H1 (cell line): ENCODE results near the gene VGLL4. TPM values are rescaled to one million over a fixed set of nuclear protein-coding genes. Genes with fewer than 3 reads are reported as not detected.

Experiments
- CTCF ChIA-PET: fragments of 300-600 bp; sonication (Branson Sonifier 250); formaldehyde crosslinking; loops from one replicate; lab custom pipeline; 2021; ENCODE audit not compliant: partially characterized antibody; lab: Charles Lee
- POLR2A ChIA-PET: fragments of 300-600 bp; sonication (Branson Sonifier 250); formaldehyde crosslinking; loops from one replicate; lab custom pipeline; 2021; ENCODE audit warnings: inconsistent platforms; ENCODE audit not compliant: partially characterized antibody; lab: Charles Lee
- DNase-seq, 2 experiments: peaks; one replicate each; pipeline versions ENCODE4 v3.0.0 to v3.0.0-alpha.2; 2010 to 2022; ENCODE audit warnings: low spot score in 2 of 2, low read depth in 1 of 2, mixed read lengths in 1 of 2
- FAIRE-seq: peaks from 2 replicates; lab custom pipeline; 2011; peaks lifted over from hg19 to GRCh38; lab: Jason Lieb, UNC
- H2AFZ ChIP-seq: 2 replicates; pipeline ENCODE4 v1.8.1; 2012; ENCODE audit warnings: low read length, inconsistent platforms
- H2AK5ac ChIP-seq: 2 replicates; pipeline ENCODE4 v1.6.1; 2013; ENCODE audit warnings: low read depth, low read length
- H2BK120ac ChIP-seq: replicated peaks from 2 replicates; pipeline ENCODE3; 2013; ENCODE audit warnings: low read depth, low read length, inconsistent platforms
- H2BK12ac ChIP-seq: 2 replicates; pipeline ENCODE4 v1.6.1; 2013; ENCODE audit warnings: low read depth, low read length
- H2BK15ac ChIP-seq: 2 replicates; pipeline ENCODE4 v1.6.1; 2013; ENCODE audit warnings: low read length
- H2BK20ac ChIP-seq: 2 replicates; pipeline ENCODE4 v1.6.1; 2013; ENCODE audit warnings: low read length
- H2BK5ac ChIP-seq: 2 replicates; pipeline ENCODE4 v1.6.1; 2013; ENCODE audit warnings: low read depth, low read length
- H3K14ac ChIP-seq: 2 replicates; pipeline ENCODE4 v1.6.1; 2013; ENCODE audit warnings: inconsistent platforms; ENCODE audit not compliant: insufficient read length
- H3K18ac ChIP-seq: 2 replicates; pipeline ENCODE4 v1.6.1; 2013; ENCODE audit warnings: low read length; ENCODE audit errors: extremely low read depth
- H3K23ac ChIP-seq: 2 replicates; pipeline ENCODE4 v1.6.1; 2013; ENCODE audit warnings: inconsistent platforms; ENCODE audit not compliant: insufficient read length
- H3K23me2 ChIP-seq: 2 replicates; pipeline ENCODE4 v1.6.1; 2013; ENCODE audit warnings: low read depth, low read length
- H3K27ac ChIP-seq: 2 replicates; pipeline ENCODE4 v1.6.1; 2011; ENCODE audit warnings: low read depth, low read length, inconsistent platforms
- H3K27me3 ChIP-seq, 4 experiments: replicated peaks in 1 of 4; 1 replicate in 1 of 4; 2 replicates in 3 of 4; pipeline versions ENCODE4 v1.6.1 to v1.8.1; 2011 to 2013; ENCODE audit warnings: low read length in 3 of 4, mild to moderate bottlenecking in 3 of 4, inconsistent platforms in 2 of 4, mixed read lengths in 2 of 4, moderate library complexity in 1 of 4; ENCODE audit not compliant: control insufficient read depth in 3 of 4, insufficient read depth in 3 of 4; ENCODE audit errors: extremely low read depth in 1 of 4
- H3K36me3 ChIP-seq, 4 experiments: 2 replicates each; pipeline versions ENCODE4 v1.6.1 to v1.8.1; 2011 to 2013; ENCODE audit warnings: mild to moderate bottlenecking in 4 of 4, low read length in 3 of 4, moderate library complexity in 2 of 4, control low read depth in 1 of 4, inconsistent platforms in 1 of 4; ENCODE audit not compliant: insufficient read depth in 4 of 4, control insufficient read depth in 2 of 4
- H3K4ac ChIP-seq: replicated peaks from 2 replicates; pipeline ENCODE3; 2013; ENCODE audit warnings: low read length, low read depth, mixed read lengths, inconsistent platforms; ENCODE audit not compliant: insufficient read length
- H3K4me1 ChIP-seq, 4 experiments: replicated peaks in 1 of 4; 1 replicate in 1 of 4; 2 replicates in 3 of 4; pipeline versions ENCODE4 v1.6.1 to v1.8.1; 2011 to 2013; ENCODE audit warnings: low read length in 3 of 4, inconsistent platforms in 2 of 4, mixed read lengths in 1 of 4; ENCODE audit not compliant: insufficient read depth in 4 of 4, control insufficient read depth in 3 of 4
- H3K4me2 ChIP-seq, 2 experiments: 2 replicates each; pipeline versions ENCODE4 v1.6.1 to v1.8.1; 2011 to 2013; ENCODE audit warnings: low read depth in 2 of 2, low read length in 2 of 2, control low read depth in 1 of 2, inconsistent platforms in 1 of 2, mild to moderate bottlenecking in 1 of 2; ENCODE audit not compliant: insufficient read depth in 1 of 2
- H3K4me3 ChIP-seq, 4 experiments: fragments of 200-600, 300-600 bp in 1 of 4; sonication (generic), shearing (Covaris generic), sonication (Bioruptor Twin) in 1 of 4; 2 replicates each; pipeline versions ENCODE4 v1.5.1 to v1.8.1; 2011 to 2016; ENCODE audit warnings: low read length in 4 of 4, low read depth in 3 of 4, control low read depth in 2 of 4, inconsistent platforms in 2 of 4, mild to moderate bottlenecking in 2 of 4, mixed read lengths in 1 of 4, moderate library complexity in 1 of 4; ENCODE audit not compliant: insufficient read depth in 2 of 4; ENCODE audit errors: extremely low read depth in 1 of 4
- H3K56ac ChIP-seq: replicated peaks from 2 replicates; pipeline ENCODE3; 2013; ENCODE audit warnings: low read depth, mild to moderate bottlenecking, mixed read lengths, low read length, inconsistent platforms; ENCODE audit not compliant: insufficient read length
- H3K79me1 ChIP-seq: 2 replicates; pipeline ENCODE4 v1.6.1; 2013; ENCODE audit warnings: low read depth, low read length, control low read depth
- H3K79me2 ChIP-seq, 2 experiments: 2 replicates each; pipeline versions ENCODE4 v1.6.1 to v1.8.1; 2012 to 2013; ENCODE audit warnings: low read length in 2 of 2, mild to moderate bottlenecking in 2 of 2, inconsistent platforms in 1 of 2; ENCODE audit not compliant: insufficient read depth in 2 of 2, control insufficient read depth in 1 of 2
- H3K9ac ChIP-seq, 4 experiments: replicated peaks in 1 of 4; 1 replicate in 1 of 4; 2 replicates in 3 of 4; pipeline versions ENCODE4 v1.6.1 to v1.8.1; 2011 to 2013; ENCODE audit warnings: low read depth in 3 of 4, low read length in 3 of 4, control low read depth in 2 of 4, mild to moderate bottlenecking in 2 of 4, moderate library complexity in 2 of 4, inconsistent platforms in 1 of 4; ENCODE audit errors: extremely low read depth in 1 of 4
- H3K9me3 ChIP-seq, 2 experiments: 2 replicates each; pipeline versions ENCODE4 v1.6.1 to v1.8.1; 2012 to 2013; ENCODE audit warnings: mild to moderate bottlenecking in 2 of 2, moderate library complexity in 2 of 2, control low read depth in 1 of 2, inconsistent platforms in 1 of 2, low read depth in 1 of 2, low read length in 1 of 2, mixed read lengths in 1 of 2; ENCODE audit not compliant: insufficient read depth in 2 of 2
- H4K20me1 ChIP-seq, 2 experiments: replicated peaks in 1 of 2; 2 replicates each; pipeline versions ENCODE3 to v1.8.1; 2011 to 2013; ENCODE audit warnings: inconsistent platforms in 2 of 2, low read length in 2 of 2, mild to moderate bottlenecking in 1 of 2; ENCODE audit not compliant: insufficient read depth in 2 of 2, control insufficient read depth in 1 of 2
- H4K5ac ChIP-seq: 2 replicates; pipeline ENCODE4 v1.6.1; 2013; ENCODE audit warnings: low read length, low read depth, mixed read lengths, inconsistent platforms; ENCODE audit not compliant: insufficient read length
- H4K8ac ChIP-seq: 2 replicates; pipeline ENCODE4 v1.8.0; 2013; ENCODE audit warnings: mild to moderate bottlenecking, moderate library complexity, low read length, inconsistent platforms; ENCODE audit not compliant: insufficient read depth; ENCODE audit errors: extremely low read depth
- H4K91ac ChIP-seq: replicated peaks from 2 replicates; pipeline ENCODE3; 2013; ENCODE audit warnings: low read length, mixed read lengths, inconsistent platforms; ENCODE audit not compliant: insufficient read length
- ATF2 ChIP-seq: IDR thresholded peaks from 2 replicates; pipeline ENCODE4 v1.6.1; 2012; ENCODE audit warnings: low read length, inconsistent platforms
- CBX8 ChIP-seq: fragments of 300-800, 300-1000 bp; sonication (generic); IDR thresholded peaks from 2 replicates; pipeline ENCODE4 v1.7.1; 2016; ENCODE audit warnings: low read depth, low read length, borderline replicate concordance
- EGR1 ChIP-seq: IDR thresholded peaks from 2 replicates; pipeline ENCODE4 v1.6.1; 2011; ENCODE audit warnings: low read depth, low read length, borderline replicate concordance
- KDM5A ChIP-seq: fragments of 200-600 bp; IDR thresholded peaks from 2 replicates; pipeline ENCODE4 v1.7.1; 2012; ENCODE audit warnings: mild to moderate bottlenecking, low read length, inconsistent platforms, mixed read lengths
- NRF1 ChIP-seq: IDR thresholded peaks from 2 replicates; pipeline ENCODE4 v1.6.1; 2011; ENCODE audit warnings: mild to moderate bottlenecking, low read depth, low read length, improper control_type of control experiment
- RBBP5 ChIP-seq: IDR thresholded peaks from 2 replicates; pipeline ENCODE4 v1.7.1; 2012; ENCODE audit warnings: low read depth, mild to moderate bottlenecking, inconsistent platforms, low read length, moderate library complexity, borderline replicate concordance
- RXRA ChIP-seq: IDR thresholded peaks from 2 replicates; pipeline ENCODE4 v1.6.1; 2011; ENCODE audit warnings: low read depth, mild to moderate bottlenecking, low read length, moderate library complexity; ENCODE audit not compliant: insufficient read depth
- TBP ChIP-seq: IDR thresholded peaks from 2 replicates; pipeline ENCODE4 v1.6.1; 2011; ENCODE audit warnings: low read depth, low read length, improper control_type of control experiment
- TCF12 ChIP-seq: IDR thresholded peaks from 2 replicates; pipeline ENCODE4 v1.6.1; 2011; ENCODE audit warnings: low read depth, mild to moderate bottlenecking, low read length
- WGBS, 2 experiments: shearing (Covaris generic) in 1 of 2; methylation state at CpG; one replicate each; pipeline versions ENCODE4 v1.1.6 to v1.1.7; 2013 to 2015; ENCODE audit warnings: low lambda C conversion rate in 2 of 2, mixed read lengths in 2 of 2, inconsistent platforms in 1 of 2, low coverage in 1 of 2, missing lambda C conversion rate in 1 of 2; ENCODE audit not compliant: insufficient replicate concordance in 2 of 2, insufficient coverage in 1 of 2, insufficient read length in 1 of 2; ENCODE audit errors: extremely low coverage in 1 of 2, missing lambda C conversion rate in 1 of 2; 5-methylcytosine and 5-hydroxymethylcytosine counted together
- polyA plus RNA-seq, 7 experiments: library from polyadenylated mRNA; depleted of rRNA in 3 of 7; stranded (reverse) in 5 of 7; unstranded in 2 of 7; fragments of >200 nt in 5 of 7; fragments of 200-250 nt in 2 of 7; gene quantifications; 1 replicate in 5 of 7; 2 replicates in 1 of 7; 4 replicates in 1 of 7; pipeline versions ENCODE4 v1.2.1 to v1.2.3, GENCODE V29; 2011 to 2013; ENCODE audit warnings: missing spikeins in 2 of 7, mixed read lengths in 2 of 7
- total RNA-seq: library from RNA; stranded (reverse); fragmentation: NEBNext Ultra II Directional; extraction: Animal tissue kit (Norgen Biotek cat#: 25700); gene quantifications from 2 replicates; pipeline ENCODE4 v1.2.1, GENCODE V29; 2021

VGLL4 gene
- total and polyA plus RNA-seq, 2 of the 8 experiments (the other 6 are each of a cell fraction or from before 2014, with no cell fraction given), result 45.1 to 50.0 TPM

- H3K27ac ChIP-seq, result no peak overlapping the region
- H2BK15ac ChIP-seq, result no peak overlapping the region
- H2AFZ ChIP-seq, result no peak overlapping the region
Measured at GRCh38 chr3:11522953-11523571, 120.7 kb downstream of the VGLL4 start.

More at GRCh38 chr3:11522953-11523571, 120.7 kb downstream of the VGLL4 start:
- no peak overlapping the region for H2BK120ac ChIP-seq
- 88% methylated on average over 8 of the region's 8 CpGs; no CpG with 5 or more reads in 1 of the 2 experiments for WGBS, 2 experiments
- H4K91ac ChIP-seq, result no peak overlapping the region
- H3K4me1 ChIP-seq, result no peaks in the 10 kb centered on the region; a peak in 1 of 7 replicates
- no peak overlapping the region for H2BK20ac ChIP-seq
- H2AK5ac ChIP-seq, result no peak overlapping the region
- H3K79me2 ChIP-seq, result no peaks in the 10 kb centered on the region
- FAIRE-seq, result no peak
- no peak overlapping the region for H3K4ac ChIP-seq
- ChIA-PET CTCF (interaction anchor here (0.9 to 1.4 kb wide), 5 partner anchors 10 to 281 kb away, joined by 3 to 4 read pairs (median 3); no protein-coding TSS in a partner anchor), POLR2A (no interaction called here)
- no peaks in the 10 kb centered on the region for H3K9me3 ChIP-seq
- no peaks in the 10 kb centered on the region for H3K23me2 ChIP-seq
- no peak for TF ChIP-seq TCF12
- TF ChIP-seq TBP, result no peak
- no peak for TF ChIP-seq ATF2
- TF ChIP-seq CBX8, result no peak
- no peak for TF ChIP-seq RXRA
- no peak for TF ChIP-seq EGR1
- no peak for TF ChIP-seq KDM5A
- no peak for TF ChIP-seq NRF1
- no peak for TF ChIP-seq RBBP5
- H3K14ac ChIP-seq, result no peak overlapping the region
- H3K79me1 ChIP-seq, result no peaks in the 10 kb centered on the region
- H3K56ac ChIP-seq, result no peak overlapping the region
- H4K8ac ChIP-seq, result no peak overlapping the region
- H3K18ac ChIP-seq, result no peak overlapping the region
- H3K9ac ChIP-seq, result no peak overlapping the region
- H3K27me3 ChIP-seq, result no peaks in the 10 kb centered on the region
- H4K5ac ChIP-seq, result no peak overlapping the region
- H2BK12ac ChIP-seq, result no peak overlapping the region
- H3K4me2 ChIP-seq, result no peak overlapping the region
- H3K4me3 ChIP-seq, result no peak overlapping the region
- DNase-seq, result no peak
- no peaks in the 10 kb centered on the region for H4K20me1 ChIP-seq
- H3K23ac ChIP-seq, result no peak overlapping the region
- no peak overlapping the region for H2BK5ac ChIP-seq
- H3K36me3 ChIP-seq, result no peaks in the 10 kb centered on the region
